Subcutaneous adipose tissue (tissue), 4 donors: ENCODE measurements around the gene EGR2. TPM values are rescaled to one million over a fixed set of nuclear protein-coding genes. Genes with fewer than 3 reads are reported as not detected.

Experiments
- CTCF ChIP-seq: fragments of 450-650 bp; IDR thresholded peaks from one replicate; pipeline ENCODE4 v1.5.1; 2016; ENCODE audit warnings: low read depth, mild to moderate bottlenecking, control low read depth, antibody characterized with exemption, moderate library complexity
- total RNA-seq, 4 donors: library from RNA; depleted of rRNA; stranded (reverse); fragments of >200 nt; gene quantifications; one replicate each; pipeline ENCODE4 v1.1.0, GENCODE V29; 2016

EGR2 gene
- total RNA-seq, 4 donors from 2014 or later = 0.38 to 5.6 (median 0.98) TPM; not detected in 1

- no peak for TF ChIP-seq CTCF
These were observed 2.7 kb downstream of the EGR2 start for GRCh38 chr10:62813453-62813852.

GRCh38 chr10:62812672-62813439, 3.3 kb downstream of the EGR2 start:
- TF ChIP-seq CTCF = no peak

GRCh38 chr10:62811159-62811875, 4.8 kb downstream of the EGR2 start:
- TF ChIP-seq CTCF = no peak

GRCh38 chr10:62810156-62810902, 5.8 kb downstream of the EGR2 start:
- TF ChIP-seq CTCF = no peak

GRCh38 chr10:62806251-62806650, 9.9 kb downstream of the EGR2 start:
- TF ChIP-seq CTCF = no peak

DNA sequence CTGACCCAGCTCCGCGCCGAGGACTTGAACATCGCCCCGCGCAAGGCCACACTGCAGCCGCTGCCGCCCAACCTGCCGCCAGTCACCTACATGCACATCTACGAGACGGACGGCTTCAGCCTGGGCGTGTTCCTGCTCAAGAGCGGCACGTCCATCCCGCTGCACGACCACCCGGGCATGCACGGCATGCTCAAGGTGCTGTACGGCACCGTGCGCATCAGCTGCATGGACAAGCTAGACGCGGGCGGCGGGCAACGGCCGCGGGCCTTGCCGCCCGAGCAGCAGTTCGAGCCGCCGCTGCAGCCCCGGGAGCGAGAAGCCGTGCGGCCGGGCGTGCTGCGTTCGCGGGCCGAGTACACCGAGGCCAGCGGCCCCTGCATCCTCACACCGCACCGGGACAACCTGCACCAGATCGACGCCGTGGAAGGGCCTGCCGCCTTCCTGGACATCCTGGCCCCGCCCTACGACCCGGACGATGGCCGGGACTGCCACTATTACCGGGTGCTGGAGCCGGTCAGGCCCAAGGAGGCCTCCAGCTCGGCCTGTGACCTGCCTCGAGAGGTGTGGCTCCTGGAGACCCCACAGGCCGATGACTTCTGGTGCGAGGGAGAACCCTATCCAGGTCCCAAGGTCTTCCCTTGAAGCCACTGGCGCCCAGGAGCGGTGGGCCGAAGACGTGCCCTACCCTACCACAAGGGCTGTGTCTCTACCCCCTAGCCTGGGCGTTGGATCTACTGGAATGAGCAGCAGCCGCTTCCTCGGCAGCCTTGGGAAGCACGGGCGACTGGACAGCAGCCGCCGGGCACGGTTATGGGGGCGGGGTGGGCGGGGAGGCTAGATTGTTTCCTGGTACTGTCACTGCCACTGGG, 10.7 kb downstream of the EGR2 start:
- TF ChIP-seq CTCF = no peak
